ENCODE data around the gene THBS2. TPM values are rescaled to one million over a fixed set of nuclear protein-coding genes. Genes with fewer than 3 reads are reported as not detected.

THBS2 gene
- total RNA-seq, 1 experiment from 2014 or later, result not detected

DNA sequence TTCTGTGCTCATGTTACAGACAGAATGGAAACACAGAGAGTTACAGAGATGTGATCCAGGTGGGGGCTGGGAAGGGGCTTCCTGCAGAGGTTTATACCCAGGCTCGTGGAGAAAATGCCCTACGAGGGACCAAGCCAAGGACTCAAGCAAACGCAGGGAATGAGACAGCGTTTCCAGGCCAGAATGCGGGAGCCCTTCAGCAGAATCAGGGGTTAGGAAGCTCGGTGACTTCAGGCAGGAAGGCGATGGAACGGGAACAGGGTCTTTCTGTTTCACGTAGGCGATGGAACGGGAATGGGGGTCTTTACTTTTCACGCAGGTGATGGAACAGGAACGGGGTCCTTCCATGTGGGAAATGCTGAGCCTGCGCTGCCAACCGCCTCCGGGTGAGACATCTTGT is 82.6 kb downstream of the THBS2 start:
- BruUV-seq (replicated peaks), result no TSS peak
- POLR2A ChIA-PET, result interaction anchor here (0.6 to 1.5 kb wide), 3 partner anchors 20 to 172 kb away, joined by 3 to 5 read pairs (median 3); no protein-coding TSS in a partner anchor
- H3K36me3 Mint-ChIP-seq (ENCODE audit: insufficient read depth, unreplicated experiment), result peaks cover 2% of the 10 kb centered on the region
- H3K4me1 Mint-ChIP-seq (ENCODE audit: insufficient read depth, unreplicated experiment), result peaks cover 22% of the 10 kb centered on the region
- TF ChIP-seq, protein P1, sequence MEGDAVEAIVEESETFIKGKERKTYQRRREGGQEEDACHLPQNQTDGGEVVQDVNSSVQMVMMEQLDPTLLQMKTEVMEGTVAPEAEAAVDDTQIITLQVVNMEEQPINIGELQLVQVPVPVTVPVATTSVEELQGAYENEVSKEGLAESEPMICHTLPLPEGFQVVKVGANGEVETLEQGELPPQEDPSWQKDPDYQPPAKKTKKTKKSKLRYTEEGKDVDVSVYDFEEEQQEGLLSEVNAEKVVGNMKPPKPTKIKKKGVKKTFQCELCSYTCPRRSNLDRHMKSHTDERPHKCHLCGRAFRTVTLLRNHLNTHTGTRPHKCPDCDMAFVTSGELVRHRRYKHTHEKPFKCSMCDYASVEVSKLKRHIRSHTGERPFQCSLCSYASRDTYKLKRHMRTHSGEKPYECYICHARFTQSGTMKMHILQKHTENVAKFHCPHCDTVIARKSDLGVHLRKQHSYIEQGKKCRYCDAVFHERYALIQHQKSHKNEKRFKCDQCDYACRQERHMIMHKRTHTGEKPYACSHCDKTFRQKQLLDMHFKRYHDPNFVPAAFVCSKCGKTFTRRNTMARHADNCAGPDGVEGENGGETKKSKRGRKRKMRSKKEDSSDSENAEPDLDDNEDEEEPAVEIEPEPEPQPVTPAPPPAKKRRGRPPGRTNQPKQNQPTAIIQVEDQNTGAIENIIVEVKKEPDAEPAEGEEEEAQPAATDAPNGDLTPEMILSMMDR (IDR thresholded peaks at IDR 0.05; ENCODE audit: unreplicated experiment), result no peak
- no peaks in the 10 kb centered on the region for H3K9me3 Mint-ChIP-seq (ENCODE audit: unreplicated experiment)
- CTCF ChIA-PET, result interaction anchor here (0.5 kb wide), 1 partner anchor 200 kb away, joined by 4 read pairs; no protein-coding TSS in a partner anchor
- no peak overlapping the region for H3K4me3 Mint-ChIP-seq (ENCODE audit: unreplicated experiment)
- H3K27me3 Mint-ChIP-seq (ENCODE audit: insufficient read depth, unreplicated experiment), result no peaks in the 10 kb centered on the region
- intact Hi-C loops (cut with micrococcal nuclease), result no loop called here
- DNase-seq (ENCODE audit: unreplicated experiment), result no peak
- peak overlapping the region; percentile 77 for H3K27ac Mint-ChIP-seq (ENCODE audit: low read depth, unreplicated experiment)

DNA sequence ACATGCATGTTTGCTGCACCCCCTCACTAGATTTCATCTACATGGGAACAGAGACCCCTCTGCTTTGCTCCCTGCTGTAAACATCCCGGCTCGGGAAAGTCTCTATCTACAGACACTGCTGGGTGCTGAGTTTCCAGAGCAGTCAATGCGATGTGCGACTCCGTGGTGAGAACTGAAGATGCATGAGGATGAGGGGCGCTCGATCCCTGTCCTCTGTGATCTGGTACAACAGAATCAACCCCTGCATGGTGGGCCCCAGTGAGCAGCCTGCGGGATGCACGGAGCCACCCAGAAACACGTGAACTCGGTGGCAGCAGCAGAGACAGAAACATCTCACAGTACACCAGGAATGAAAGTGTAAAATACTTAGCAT is 83.1 kb downstream of the THBS2 start:
- H3K9me3 Mint-ChIP-seq (ENCODE audit: unreplicated experiment), result no peaks in the 10 kb centered on the region
- H3K27me3 Mint-ChIP-seq (ENCODE audit: insufficient read depth, unreplicated experiment), result no peaks in the 10 kb centered on the region
- intact Hi-C loops (cut with micrococcal nuclease), result no loop called here
- TF ChIP-seq, protein P1 (IDR thresholded peaks at IDR 0.05; ENCODE audit: unreplicated experiment), result no peak
- ChIA-PET POLR2A (interaction anchor here (0.6 kb wide), 1 partner anchor 41 kb away, joined by 3 read pairs; no protein-coding TSS in a partner anchor), CTCF (interaction anchor here (0.5 kb wide), 1 partner anchor 201 kb away, joined by 4 read pairs; no protein-coding TSS in a partner anchor)
- H3K36me3 Mint-ChIP-seq (ENCODE audit: insufficient read depth, unreplicated experiment), result no peaks in the 10 kb centered on the region
- BruUV-seq (replicated peaks), result no TSS peak
- no peak overlapping the region for H3K4me3 Mint-ChIP-seq (ENCODE audit: unreplicated experiment)
- peak overlapping the region; percentile 77 for H3K27ac Mint-ChIP-seq (ENCODE audit: low read depth, unreplicated experiment)
- no peak for DNase-seq (ENCODE audit: unreplicated experiment)
- peaks cover 22% of the 10 kb centered on the region for H3K4me1 Mint-ChIP-seq (ENCODE audit: insufficient read depth, unreplicated experiment)

DNA sequence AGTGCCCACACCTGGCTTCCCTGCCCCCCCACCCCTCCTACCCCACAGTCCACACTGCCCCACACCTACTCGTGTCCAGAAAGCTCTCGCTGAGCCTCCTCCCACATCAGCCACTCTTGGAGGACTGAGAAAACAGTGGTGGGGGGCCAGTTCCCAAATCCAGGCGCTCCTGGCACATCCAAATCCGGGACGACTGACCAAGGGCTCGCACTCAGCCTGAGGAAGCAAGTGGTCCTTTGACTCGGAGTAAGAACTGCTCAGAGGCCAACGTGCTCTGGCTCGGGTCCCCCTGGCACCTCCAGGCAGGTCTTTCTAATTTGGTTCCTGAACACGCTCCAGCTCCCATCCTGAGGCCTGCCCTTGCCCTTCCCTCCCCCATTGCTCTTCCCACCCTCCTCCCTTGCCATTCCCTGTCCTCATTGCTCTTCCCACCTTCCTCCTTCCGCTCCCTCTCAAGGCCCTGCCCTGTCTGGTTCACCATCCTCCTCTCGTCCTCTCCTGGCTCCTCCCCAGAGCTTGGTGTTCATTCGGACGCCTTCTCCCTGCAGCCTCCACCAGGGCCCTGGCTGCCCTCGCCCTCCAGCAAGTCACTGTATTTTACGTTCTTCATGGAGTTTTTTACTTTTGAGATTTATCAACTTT is 83.6 kb downstream of the THBS2 start:
- ChIA-PET CTCF (interaction anchor here (0.7 to 0.9 kb wide), 2 partner anchors 20 to 99 kb away, joined by 3 read pairs; no protein-coding TSS in a partner anchor), POLR2A (no interaction called here)
- H3K36me3 Mint-ChIP-seq (ENCODE audit: insufficient read depth, unreplicated experiment), result no peaks in the 10 kb centered on the region
- peaks cover 22% of the 10 kb centered on the region for H3K4me1 Mint-ChIP-seq (ENCODE audit: insufficient read depth, unreplicated experiment)
- intact Hi-C loops (cut with micrococcal nuclease), result no loop called here
- H3K9me3 Mint-ChIP-seq (ENCODE audit: unreplicated experiment), result no peaks in the 10 kb centered on the region
- H3K27ac Mint-ChIP-seq (ENCODE audit: low read depth, unreplicated experiment), result no peak overlapping the region
- no peaks in the 10 kb centered on the region for H3K27me3 Mint-ChIP-seq (ENCODE audit: insufficient read depth, unreplicated experiment)
- BruUV-seq (replicated peaks), result no TSS peak
- TF ChIP-seq, protein P1 (IDR thresholded peaks at IDR 0.05; ENCODE audit: unreplicated experiment), result no peak
- no peak for DNase-seq (ENCODE audit: unreplicated experiment)
- H3K4me3 Mint-ChIP-seq (ENCODE audit: unreplicated experiment), result no peak overlapping the region

DNA sequence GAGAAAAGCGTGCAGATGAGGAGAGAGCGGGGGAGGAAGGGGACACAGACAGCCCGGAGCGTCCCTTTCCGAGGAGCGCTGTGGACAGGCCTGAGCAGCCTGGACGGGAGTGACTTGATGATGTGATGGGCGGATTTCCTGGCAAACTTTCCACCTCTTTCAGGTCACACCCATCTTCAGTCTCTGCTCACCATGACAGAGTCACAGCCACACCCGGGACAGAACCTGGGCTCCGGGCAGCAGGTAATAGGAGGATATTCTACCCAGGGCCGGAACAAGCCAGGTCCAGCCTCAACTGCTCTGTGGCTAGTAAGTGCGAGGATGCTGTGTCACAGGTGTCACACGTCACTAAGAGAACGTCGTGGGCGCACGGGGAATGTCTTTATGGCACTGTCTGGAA is 84.3 kb downstream of the THBS2 start:
- Mint-ChIP-seq H3K27me3 (ENCODE audit: insufficient read depth, unreplicated experiment) (no peaks in the 10 kb centered on the region), H3K4me1 (ENCODE audit: insufficient read depth, unreplicated experiment) (peaks cover 22% of the 10 kb centered on the region), H3K36me3 (ENCODE audit: insufficient read depth, unreplicated experiment) (no peaks in the 10 kb centered on the region), H3K9me3 (ENCODE audit: unreplicated experiment) (no peaks in the 10 kb centered on the region), H3K27ac (ENCODE audit: low read depth, unreplicated experiment) (peak overlapping the region; percentile 68), H3K4me3 (ENCODE audit: unreplicated experiment) (peak overlapping the region; percentile 6)
- peak; percentile 72 for DNase-seq (ENCODE audit: unreplicated experiment)
- no TSS peak for BruUV-seq (replicated peaks)
- intact Hi-C loops (cut with micrococcal nuclease), result no loop called here
- TF ChIP-seq, protein P1 (IDR thresholded peaks at IDR 0.05; ENCODE audit: unreplicated experiment), result no peak
- ChIA-PET CTCF (interaction anchor here (0.5 to 0.9 kb wide), 2 partner anchors 21 to 167 kb away, joined by 3 read pairs; no protein-coding TSS in a partner anchor), POLR2A (no interaction called here)
